Esophagus muscularis mucosa (tissue), 4 donors: ENCODE data around the gene DISP1. TPM values are rescaled to one million over a fixed set of nuclear protein-coding genes. Genes with fewer than 3 reads are reported as not detected.

Source experiments
- DNase-seq: peaks from one replicate; pipeline ENCODE4 v3.0.0-alpha.2; 2017; ENCODE audit errors: extremely low spot score
- H3K27ac ChIP-seq, 4 donors: fragments of 200-600 bp; sonication (generic); replicated peaks in 1 of 4; 1 replicate in 3 of 4; 2 replicates in 1 of 4; pipeline ENCODE4 v1.5.1; 2016 to 2019; ENCODE audit warnings: mild to moderate bottlenecking in 1 of 4
- H3K27me3 ChIP-seq, 4 donors: fragments of 200-600 bp; sonication (generic); one replicate each; pipeline versions ENCODE4 v1.5.1 to v1.6.0; 2016 to 2019
- H3K36me3 ChIP-seq, 4 donors: fragments of 200-600 bp; sonication (generic); one replicate each; pipeline ENCODE4 v1.5.1; 2016 to 2019
- H3K4me1 ChIP-seq, 4 donors: fragments of 200-600 bp; sonication (generic); one replicate each; pipeline ENCODE4 v1.5.1; 2016 to 2019
- H3K4me3 ChIP-seq, 4 donors: fragments of 200-600 bp; sonication (generic); 1 replicate in 2 of 4; 2 replicates in 2 of 4; pipeline ENCODE4 v1.5.1; 2016 to 2019; ENCODE audit warnings: mild to moderate bottlenecking in 4 of 4, moderate library complexity in 1 of 4
- H3K9me3 ChIP-seq, 4 donors: fragments of 200-600 bp; sonication (generic); 1 replicate in 3 of 4; 2 replicates in 1 of 4; pipeline ENCODE4 v1.5.1; 2016 to 2019
- EP300 ChIP-seq: sonication (generic); formaldehyde crosslinking; IDR thresholded peaks from one replicate; pipeline ENCODE4 v1.6.1; 2017; ENCODE audit warnings: antibody characterized with exemption
- POLR2A ChIP-seq: fragments of 450-650 bp; IDR thresholded peaks from one replicate; pipeline ENCODE4 v1.6.1; 2017; ENCODE audit warnings: antibody characterized with exemption, moderate library complexity, mild to moderate bottlenecking, low read depth
- POLR2AphosphoS5 ChIP-seq, 2 donors: sonication (generic); formaldehyde crosslinking; IDR thresholded peaks; one replicate each; pipeline ENCODE4 v1.6.1; 2017; ENCODE audit warnings: antibody characterized with exemption in 2 of 2
- WGBS: methylation state at CpG from one replicate; pipeline ENCODE4 v1.1.5; 2018; 5-methylcytosine and 5-hydroxymethylcytosine counted together
- intact Hi-C: fragments of 100-400 bp; cut with DNase I; formaldehyde crosslinking; loops from one replicate; pipeline ENCODE4 v1.15.1; 2023
- total RNA-seq, 4 donors: library from RNA; depleted of rRNA; stranded (reverse); fragments of >200 nt; gene quantifications; one replicate each; pipeline versions ENCODE4 v1.1.0 to v1.2.1, GENCODE V29; 2016
- TF ChIP-seq, protein P1 (sequence below), 3 experiments: fragments of 200-600 bp in 2 of 3; fragments of 450-650 bp in 1 of 3; sonication (generic) in 2 of 3; IDR thresholded peaks; one replicate each; pipeline ENCODE4 v1.5.1; 2017 to 2019; ENCODE audit warnings: antibody characterized with exemption in 3 of 3, mild to moderate bottlenecking in 2 of 3, moderate library complexity in 1 of 3

The DISP1 gene
- total RNA-seq: 10 to 100 TPM in 2 of 4 donors, 1 to 10 TPM in 2; 9.3 to 14.1 (median 10.8) TPM

GRCh38 chr1:222814536-222815439 lies at the start of gene DISP1:
Gene DISP1 (plus strand): TSS chr1:222815039. CDS start chr1:222942824, 127,785 bp downstream.
- 5% methylated on average over 29 of the region's 67 CpGs for WGBS
- Histone ChIP-seq H3K27ac (peak within 1 kb of the TSS; percentile 88 to 99 (median 97)), H3K36me3 (no peaks in the 10 kb centered on the region), H3K4me1 (peaks cover 7 to 46% (median 39%) of the 10 kb centered on the region in 4 donors), H3K9me3 (no peaks in the 10 kb centered on the region), H3K4me3 (peak within 1 kb of the TSS; percentile 78 to 93 (median 84)), H3K27me3 (no peaks in the 10 kb centered on the region)
- intact Hi-C loops: no loop called here
- TF ChIP-seq, protein P1, sequence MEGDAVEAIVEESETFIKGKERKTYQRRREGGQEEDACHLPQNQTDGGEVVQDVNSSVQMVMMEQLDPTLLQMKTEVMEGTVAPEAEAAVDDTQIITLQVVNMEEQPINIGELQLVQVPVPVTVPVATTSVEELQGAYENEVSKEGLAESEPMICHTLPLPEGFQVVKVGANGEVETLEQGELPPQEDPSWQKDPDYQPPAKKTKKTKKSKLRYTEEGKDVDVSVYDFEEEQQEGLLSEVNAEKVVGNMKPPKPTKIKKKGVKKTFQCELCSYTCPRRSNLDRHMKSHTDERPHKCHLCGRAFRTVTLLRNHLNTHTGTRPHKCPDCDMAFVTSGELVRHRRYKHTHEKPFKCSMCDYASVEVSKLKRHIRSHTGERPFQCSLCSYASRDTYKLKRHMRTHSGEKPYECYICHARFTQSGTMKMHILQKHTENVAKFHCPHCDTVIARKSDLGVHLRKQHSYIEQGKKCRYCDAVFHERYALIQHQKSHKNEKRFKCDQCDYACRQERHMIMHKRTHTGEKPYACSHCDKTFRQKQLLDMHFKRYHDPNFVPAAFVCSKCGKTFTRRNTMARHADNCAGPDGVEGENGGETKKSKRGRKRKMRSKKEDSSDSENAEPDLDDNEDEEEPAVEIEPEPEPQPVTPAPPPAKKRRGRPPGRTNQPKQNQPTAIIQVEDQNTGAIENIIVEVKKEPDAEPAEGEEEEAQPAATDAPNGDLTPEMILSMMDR (IDR thresholded peaks at IDR 0.05): peak in 1 of 3 experiments; percentile 7
- TF ChIP-seq POLR2A: no peak
- TF ChIP-seq POLR2AphosphoS5 (IDR thresholded peaks at IDR 0.05): peak; percentile 72 to 84
- TF ChIP-seq EP300: no peak
- DNase-seq: no peak

DNA sequence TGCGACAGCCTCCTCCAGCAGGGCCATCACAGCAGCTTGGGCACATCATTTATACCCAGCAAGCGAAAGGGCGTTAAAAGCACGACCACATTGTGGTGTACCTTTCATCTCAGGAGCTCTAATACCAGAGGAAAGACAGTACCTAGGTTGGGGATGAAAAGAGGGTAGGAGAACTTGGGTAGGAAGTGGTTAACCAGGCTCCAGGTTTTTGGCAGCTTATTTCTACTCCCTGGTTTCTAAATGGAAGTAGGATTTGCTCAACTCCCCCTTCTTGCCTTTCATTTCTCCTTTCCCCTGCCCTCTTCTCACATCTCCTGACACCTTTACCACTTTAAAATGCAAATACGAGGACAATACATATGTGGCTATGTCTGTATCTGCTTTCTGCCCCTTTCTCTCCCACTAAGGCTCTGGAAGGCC lies 47.7 kb upstream of the DISP1 start:
- no peak for DNase-seq
- intact Hi-C loops: no loop called here
- no peaks in the 10 kb centered on the region for H3K27me3 ChIP-seq
- H3K36me3 ChIP-seq: no peaks in the 10 kb centered on the region
- H3K27ac ChIP-seq: no peak overlapping the region
- WGBS: 79% methylated on average over 5 of the region's 5 CpGs
- peaks cover 0 to 12% (median 7%) of the 10 kb centered on the region in 4 donors for H3K9me3 ChIP-seq
- H3K4me1 ChIP-seq: no peaks in the 10 kb centered on the region
- no peak for TF ChIP-seq EP300
- TF ChIP-seq POLR2A: no peak
- TF ChIP-seq, protein P1 (IDR thresholded peaks at IDR 0.05): no peak
- TF ChIP-seq POLR2AphosphoS5 (IDR thresholded peaks at IDR 0.05): no peak
- no peak overlapping the region for H3K4me3 ChIP-seq

DNA sequence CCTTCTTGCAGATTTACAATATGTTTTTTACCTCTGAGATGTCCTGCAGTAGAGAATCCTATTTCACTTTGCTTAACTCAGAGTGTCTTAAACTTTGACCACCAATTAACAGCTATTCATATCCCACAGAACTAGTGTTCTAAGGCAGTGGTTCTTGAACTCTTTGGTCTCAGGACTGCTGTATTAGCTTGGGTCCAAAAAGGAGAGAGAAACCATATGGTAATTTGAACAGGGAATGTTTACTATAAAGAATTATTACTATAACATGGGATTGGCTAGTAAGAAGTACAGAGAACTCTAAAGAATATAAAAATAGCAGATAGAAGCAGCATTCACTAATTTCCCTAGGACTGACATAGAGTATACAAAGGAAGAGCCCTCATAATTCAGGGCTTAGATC lies 46.2 kb upstream of the DISP1 start:
- Histone ChIP-seq H3K36me3 (no peaks in the 10 kb centered on the region), H3K27me3 (no peaks in the 10 kb centered on the region), H3K4me1 (no peaks in the 10 kb centered on the region), H3K4me3 (no peak overlapping the region), H3K9me3 (peaks cover 0 to 12% (median 7%) of the 10 kb centered on the region in 4 donors), H3K27ac (no peak overlapping the region)
- no peak for DNase-seq
- TF ChIP-seq POLR2A: no peak
- TF ChIP-seq, protein P1 (IDR thresholded peaks at IDR 0.05): no peak
- TF ChIP-seq EP300: no peak
- no peak for TF ChIP-seq POLR2AphosphoS5 (IDR thresholded peaks at IDR 0.05)
- intact Hi-C loops: no loop called here

- Histone ChIP-seq H3K9me3 (peaks cover 0 to 12% (median 7%) of the 10 kb centered on the region in 4 donors), H3K4me3 (no peak overlapping the region), H3K36me3 (no peaks in the 10 kb centered on the region), H3K27ac (no peak overlapping the region), H3K4me1 (no peaks in the 10 kb centered on the region), H3K27me3 (no peaks in the 10 kb centered on the region)
- TF ChIP-seq EP300 (no peak), POLR2A (no peak), POLR2AphosphoS5 (IDR thresholded peaks at IDR 0.05) (no peak)
- TF ChIP-seq, protein P1 (IDR thresholded peaks at IDR 0.05): no peak
- DNase-seq: no peak
- intact Hi-C loops: no loop called here
- 77% methylated on average over 1 of the region's 1 CpG for WGBS
Observed at GRCh38 chr1:222769181-222769580, 45.7 kb upstream of the DISP1 start.
